Measurements from ENCODE around the gene HYCC1.

DNA sequence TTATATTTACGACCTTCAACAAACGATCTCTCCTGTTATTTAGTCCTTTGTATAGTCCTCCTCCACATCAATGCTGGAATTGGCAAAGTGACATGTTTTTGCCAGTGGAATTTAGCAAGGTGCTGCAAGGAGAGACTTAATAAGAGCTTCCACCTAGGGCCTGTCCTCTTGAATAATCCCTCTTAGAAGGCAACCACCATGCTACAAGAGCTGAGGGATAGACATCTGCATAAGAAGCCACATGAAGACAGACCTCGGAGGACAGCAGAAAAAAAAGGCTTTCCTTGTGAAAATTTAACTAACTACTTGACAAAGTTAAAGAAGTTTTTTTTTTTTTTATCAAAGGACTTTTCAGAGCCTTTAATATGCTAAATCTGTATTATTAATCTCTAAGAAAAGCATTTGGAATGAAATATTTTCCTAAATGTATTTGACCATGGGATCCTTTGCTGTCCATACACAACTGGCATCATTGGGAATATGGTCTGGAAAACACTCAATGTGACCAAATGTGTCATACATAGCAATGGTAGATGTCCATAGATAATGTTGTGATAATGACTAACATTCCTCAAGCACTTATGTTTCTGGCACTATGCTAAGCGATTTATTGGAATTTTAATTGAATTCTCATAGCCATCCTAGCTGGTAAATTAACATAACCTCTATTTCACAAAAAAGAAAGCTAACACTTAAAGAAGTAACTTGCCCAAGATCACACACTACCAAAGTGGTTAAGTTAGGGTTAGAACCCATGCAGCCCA, 13.2 kb downstream of the HYCC1 start:
- TF ChIP-seq, protein P1, sequence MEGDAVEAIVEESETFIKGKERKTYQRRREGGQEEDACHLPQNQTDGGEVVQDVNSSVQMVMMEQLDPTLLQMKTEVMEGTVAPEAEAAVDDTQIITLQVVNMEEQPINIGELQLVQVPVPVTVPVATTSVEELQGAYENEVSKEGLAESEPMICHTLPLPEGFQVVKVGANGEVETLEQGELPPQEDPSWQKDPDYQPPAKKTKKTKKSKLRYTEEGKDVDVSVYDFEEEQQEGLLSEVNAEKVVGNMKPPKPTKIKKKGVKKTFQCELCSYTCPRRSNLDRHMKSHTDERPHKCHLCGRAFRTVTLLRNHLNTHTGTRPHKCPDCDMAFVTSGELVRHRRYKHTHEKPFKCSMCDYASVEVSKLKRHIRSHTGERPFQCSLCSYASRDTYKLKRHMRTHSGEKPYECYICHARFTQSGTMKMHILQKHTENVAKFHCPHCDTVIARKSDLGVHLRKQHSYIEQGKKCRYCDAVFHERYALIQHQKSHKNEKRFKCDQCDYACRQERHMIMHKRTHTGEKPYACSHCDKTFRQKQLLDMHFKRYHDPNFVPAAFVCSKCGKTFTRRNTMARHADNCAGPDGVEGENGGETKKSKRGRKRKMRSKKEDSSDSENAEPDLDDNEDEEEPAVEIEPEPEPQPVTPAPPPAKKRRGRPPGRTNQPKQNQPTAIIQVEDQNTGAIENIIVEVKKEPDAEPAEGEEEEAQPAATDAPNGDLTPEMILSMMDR (conservative IDR thresholded peaks at IDR 0.05 in 1 of 2, IDR thresholded peaks at IDR 0.05 in 1 of 2; ENCODE audit: extremely low read depth in 1 of 2, insufficient read depth in 1 of 2, low read depth in 1 of 2, low read length in 2 of 2), result no peak
- no peak for TF ChIP-seq EZH2 (IDR thresholded peaks at IDR 0.05; ENCODE audit: borderline replicate concordance, low read length)
